ENCODE measurements around the gene CNGB1.
"Not testable (repeated sequence)": the region's sequence is repeated elsewhere in the genome, so short reads cannot be mapped to it uniquely, and the experiment has no call there.

Gene CNGB1

DNA sequence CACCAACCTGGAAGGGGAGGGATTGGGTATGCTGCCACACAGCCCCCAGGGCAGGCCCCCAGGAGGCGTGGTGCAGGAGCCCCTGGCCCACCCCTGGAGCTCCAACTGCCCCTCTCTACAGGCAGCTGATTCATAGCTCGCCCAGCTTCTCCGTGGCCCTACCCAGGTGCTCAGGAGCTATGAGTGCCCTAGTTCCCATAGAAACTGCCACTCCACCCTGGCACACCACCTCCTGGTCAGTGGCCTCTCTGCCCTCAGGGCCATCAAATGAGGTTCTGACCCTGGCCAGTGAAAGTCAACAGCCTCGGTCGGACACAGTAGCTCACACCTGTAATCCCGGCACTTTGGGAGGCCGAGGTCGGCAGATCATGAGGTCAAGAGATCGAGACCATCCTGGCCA lies 18.0 kb downstream of the CNGB1 start:
- DNase-seq (ENCODE audit: low read depth in 2 of 2): no peak

DNA sequence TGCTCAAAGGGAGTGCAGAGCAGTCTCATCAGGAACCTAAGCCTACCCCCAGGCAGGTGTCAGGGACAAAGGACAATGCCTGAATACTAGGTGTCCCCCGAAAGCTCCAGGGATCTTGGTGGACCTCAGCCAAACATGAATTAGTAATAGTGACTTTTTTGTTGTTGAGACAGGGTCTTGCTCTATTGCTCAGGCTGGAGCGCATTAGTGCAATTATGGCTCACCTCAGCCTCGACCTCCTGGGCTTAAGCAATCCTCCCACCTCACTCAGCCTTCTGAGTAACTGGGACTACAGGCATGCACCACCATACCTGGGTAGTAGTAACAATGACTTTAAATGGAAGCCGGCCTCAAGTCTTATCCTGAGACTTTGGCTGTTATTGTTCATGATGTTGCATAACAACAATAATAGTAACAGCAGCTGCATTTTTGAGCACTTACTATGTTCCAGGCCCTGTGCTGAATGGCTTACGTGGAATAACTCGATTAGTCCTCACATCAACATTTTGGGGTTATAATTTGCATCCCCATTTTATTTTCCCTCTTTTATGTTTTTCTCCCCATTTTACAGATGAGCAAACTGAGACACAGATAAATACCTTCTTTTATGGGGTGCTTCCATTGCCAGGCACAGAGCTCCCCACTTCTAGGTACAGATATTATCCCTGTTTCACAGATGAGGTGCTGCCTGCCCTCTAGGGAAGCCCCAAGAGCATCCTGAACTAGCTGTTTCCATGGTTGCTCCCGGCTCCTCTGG lies 19.5 kb downstream of the CNGB1 start:
- no peak for DNase-seq (ENCODE audit: low read depth in 2 of 2)

DNA sequence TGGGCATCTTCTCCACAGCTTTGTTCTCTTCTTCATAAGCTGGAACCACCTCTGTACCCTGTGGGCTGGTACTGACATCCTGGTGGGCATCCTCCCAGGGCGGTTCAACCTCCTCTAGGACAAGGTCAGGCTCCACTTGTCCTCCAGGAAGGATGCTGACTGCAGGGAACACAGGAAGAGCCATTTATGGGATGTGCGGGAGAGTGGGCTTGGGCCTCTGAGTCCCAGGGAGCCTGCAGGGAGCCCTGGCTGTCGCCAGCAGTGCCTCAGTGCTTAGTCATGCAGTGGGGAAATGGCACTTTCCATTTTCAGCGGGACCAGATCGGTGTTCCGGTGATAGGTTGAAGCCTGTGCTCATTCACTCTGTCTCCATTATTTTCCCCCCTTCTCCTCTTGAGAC lies 20.5 kb downstream of the CNGB1 start:
- no peak for DNase-seq (ENCODE audit: low read depth in 2 of 2)

DNA sequence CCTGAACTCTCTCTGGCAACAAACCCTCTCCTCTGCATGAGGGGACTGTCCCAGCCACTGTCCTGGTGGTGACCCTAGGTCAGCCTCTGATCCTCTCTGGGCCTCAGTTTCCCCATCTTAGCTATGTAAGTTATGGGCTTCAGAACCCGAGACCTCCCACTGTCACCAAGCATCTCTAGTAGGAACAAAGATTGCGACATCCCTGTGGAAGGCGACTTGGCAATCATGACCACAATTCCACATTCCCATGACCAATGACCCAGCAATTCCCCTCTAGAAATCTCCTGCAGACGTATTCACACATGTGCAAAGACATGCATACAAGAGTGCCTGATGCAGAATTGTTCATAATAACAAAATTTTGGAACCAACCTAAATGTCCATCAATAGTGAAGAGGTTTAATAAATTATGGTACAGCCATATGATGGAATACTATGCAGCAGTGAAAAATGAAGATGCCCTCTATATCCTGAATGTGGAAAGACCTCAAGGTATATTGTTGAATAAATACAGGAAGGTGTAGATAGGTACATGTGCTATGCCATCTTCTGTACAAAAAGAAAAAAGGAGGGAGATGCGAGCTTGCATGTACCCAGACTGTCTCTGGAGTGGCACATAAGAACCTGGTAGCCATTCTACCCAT lies 21.2 kb downstream of the CNGB1 start:
- no peak for DNase-seq (ENCODE audit: low read depth in 2 of 2)

DNA sequence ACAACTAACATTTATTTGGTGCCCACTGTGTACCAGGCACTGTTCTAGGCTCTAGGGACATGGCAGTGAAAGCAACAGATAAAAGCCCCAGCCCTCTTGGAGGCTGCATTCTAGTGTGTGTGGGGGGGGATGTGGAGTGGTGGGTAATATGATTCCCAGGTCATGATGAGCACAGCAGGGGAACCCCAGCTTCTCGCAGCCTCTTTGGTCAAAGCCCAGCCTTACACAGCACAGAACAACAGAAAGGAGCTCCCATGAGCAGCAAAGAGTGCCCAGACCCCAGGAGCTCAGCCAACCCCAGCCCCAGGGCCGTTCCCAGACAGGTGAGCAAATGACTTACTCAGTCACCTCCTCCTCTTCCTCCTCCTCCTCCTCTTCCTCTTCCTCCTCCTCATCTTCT lies 21.9 kb downstream of the CNGB1 start:
- DNase-seq (ENCODE audit: low read depth in 2 of 2): no peak

DNA sequence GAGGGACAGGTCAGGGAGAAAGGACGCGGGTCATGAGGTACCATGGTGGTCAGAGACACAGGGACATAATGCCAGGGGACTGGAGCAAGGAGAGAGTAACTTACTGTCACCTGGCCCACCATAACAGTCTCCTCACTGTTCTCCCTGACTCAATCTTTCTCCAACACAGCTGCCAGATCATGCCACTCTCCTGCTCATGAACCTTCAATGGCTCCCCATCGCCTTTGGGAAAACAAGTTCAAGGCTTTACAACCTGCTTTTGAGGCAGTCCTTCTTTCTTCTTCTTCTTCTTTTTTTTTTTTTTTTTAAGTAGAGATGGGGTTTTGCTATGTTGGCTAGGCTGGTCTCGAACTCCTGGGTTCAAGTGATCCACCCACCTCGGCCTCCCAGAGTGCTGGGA lies 22.9 kb downstream of the CNGB1 start:
- DNase-seq (ENCODE audit: low read depth in 2 of 2): no peak

DNA sequence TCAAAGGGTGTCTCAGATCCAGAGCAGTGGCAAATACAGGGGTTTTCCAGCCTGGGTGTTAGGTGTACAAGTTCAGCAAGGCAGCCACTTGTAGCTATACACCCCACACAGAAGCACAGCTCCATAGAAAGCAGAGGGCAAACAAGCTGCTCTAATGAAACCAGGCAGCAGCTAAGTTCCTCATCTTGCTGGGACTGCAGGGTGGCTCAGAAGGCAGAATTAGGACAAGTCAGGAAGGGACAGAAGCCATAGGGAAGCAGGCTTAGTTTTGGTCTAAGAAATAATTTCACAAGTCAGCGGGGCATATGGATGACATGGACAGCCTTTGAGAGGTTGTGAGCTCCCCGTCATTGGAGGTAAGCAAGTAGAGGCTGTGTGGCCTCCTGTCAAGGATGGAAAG lies 23.7 kb downstream of the CNGB1 start:
- DNase-seq (ENCODE audit: low read depth in 2 of 2): no peak

DNA sequence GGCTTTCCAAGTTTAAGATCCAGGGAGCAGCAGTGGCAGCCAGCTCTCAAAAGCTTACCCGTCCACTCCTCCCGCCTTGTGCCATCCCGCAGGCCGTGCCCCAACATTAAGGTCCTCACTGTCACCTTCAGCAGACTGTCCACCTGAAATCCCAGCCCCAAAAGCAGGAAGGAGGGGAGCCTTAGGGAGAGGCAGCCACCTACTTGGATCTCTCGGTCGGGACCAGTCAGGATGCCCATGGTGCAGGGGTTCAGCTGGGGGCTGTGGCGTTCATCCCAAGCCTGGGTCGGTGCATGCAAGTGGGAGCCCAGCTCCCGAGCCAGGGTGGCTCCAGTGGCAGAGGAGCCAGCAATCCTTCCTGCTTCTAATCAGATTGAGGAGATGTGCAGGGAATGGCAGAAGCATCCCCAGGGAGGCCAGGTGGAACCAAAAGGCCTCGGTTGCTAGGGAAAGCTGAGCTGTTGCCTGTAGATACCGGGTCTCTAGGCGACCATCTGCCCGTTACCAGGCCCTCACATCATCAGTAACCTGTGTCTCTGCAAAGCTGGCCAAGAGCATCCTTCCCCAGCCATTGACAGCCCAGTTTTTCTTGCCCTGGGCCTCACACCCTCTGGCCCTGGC lies 24.6 kb downstream of the CNGB1 start:
- no peak for DNase-seq (ENCODE audit: low read depth in 2 of 2)

DNA sequence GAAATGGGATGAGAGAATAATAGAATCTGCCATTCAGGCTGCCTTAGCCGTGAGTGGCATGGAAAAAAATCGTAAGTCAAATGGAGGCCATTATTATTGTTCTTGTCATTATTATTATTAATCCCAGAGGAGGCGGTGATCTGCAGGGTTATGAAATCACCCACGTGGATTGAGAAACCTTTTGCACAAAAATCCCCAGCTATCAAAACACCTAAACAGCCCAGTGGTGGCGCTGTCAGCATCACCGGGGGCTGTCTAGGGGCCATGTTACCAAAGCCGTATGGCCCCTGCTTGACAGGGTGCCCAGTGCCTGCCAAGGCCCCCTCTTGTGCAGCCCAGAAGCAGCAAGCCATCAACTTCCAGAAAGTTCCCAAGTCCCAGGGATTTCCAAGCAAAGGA lies 25.2 kb downstream of the CNGB1 start:
- DNase-seq (ENCODE audit: low read depth in 2 of 2): no peak

DNA sequence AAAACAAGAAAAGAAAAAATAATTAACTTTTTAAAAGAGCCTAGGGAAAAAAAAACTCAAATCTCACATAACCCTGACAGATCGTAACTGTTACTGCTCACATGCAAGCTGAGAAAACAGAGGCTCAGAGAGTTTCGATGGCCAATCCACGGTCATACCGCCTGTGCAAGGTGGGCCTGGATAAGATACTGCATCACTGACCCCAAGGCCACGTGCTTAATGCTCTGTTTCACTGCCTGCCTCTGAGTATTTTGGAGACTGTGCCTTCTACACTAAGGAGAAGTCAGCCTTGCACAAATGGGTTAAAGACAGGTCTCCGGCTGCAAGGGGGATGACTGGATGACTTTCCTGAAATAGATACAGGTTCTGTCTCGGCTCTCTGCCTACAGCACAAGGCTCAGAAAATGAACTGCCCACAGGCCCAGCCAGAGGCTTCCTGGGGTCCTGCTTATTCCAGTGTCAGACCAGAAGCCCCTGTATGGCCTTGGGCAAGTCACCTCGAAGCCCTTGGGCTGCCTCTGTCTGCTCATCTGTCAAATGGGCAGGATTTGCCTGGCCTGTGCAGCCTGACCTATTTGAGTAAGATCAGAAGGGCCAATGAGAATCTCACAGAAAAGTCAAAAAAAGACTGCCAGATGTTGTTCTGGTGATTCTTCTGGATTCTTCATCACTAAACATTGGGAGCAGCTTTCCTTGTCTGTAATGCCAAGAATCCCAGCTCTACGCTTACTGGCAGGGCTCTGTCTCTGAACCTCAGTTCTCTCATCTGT lies 25.8 kb downstream of the CNGB1 start:
- no peak for DNase-seq (ENCODE audit: low read depth in 2 of 2)

DNA sequence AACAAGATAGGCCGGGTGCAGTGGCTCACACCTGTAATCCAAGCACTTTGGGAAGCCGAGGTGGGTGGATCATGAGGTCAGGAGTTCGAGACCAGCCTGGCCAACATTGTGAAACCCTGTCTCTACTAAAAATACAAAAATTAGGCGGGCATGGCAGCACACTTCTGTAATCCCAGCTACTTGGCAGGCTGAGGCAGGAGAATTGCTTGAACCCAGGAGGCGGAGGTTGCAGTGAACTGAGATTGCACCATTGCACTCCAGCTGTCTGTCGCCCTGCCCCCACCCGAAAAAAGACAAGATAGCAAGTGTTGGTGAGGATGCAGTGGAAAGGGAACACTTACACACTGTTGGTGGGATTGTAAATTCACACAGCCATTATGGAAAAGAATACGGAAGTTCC lies 27.5 kb downstream of the CNGB1 start:
- DNase-seq (ENCODE audit: low read depth in 2 of 2): not testable (repeated sequence)

DNA sequence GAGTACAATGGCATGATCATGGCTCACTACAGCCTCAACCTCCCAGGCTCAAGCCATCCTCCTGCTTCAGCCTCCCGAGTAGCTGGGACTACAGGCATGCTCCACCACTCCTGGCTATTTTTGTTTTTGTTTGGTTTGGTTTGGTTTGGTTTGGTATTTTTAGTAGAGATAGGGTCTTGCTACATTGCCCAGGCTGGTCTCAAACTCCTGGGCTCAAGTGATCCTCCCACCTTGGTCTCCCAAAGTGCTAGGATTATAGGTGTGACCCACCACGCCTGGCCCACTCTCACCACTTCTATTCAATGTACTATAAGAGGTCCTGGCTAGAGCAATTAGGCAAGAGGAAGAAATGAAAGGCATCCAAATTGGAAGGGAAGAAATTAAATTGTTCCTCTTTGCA lies 29.0 kb downstream of the CNGB1 start:
- DNase-seq (ENCODE audit: low read depth in 2 of 2): not testable (repeated sequence)

DNA sequence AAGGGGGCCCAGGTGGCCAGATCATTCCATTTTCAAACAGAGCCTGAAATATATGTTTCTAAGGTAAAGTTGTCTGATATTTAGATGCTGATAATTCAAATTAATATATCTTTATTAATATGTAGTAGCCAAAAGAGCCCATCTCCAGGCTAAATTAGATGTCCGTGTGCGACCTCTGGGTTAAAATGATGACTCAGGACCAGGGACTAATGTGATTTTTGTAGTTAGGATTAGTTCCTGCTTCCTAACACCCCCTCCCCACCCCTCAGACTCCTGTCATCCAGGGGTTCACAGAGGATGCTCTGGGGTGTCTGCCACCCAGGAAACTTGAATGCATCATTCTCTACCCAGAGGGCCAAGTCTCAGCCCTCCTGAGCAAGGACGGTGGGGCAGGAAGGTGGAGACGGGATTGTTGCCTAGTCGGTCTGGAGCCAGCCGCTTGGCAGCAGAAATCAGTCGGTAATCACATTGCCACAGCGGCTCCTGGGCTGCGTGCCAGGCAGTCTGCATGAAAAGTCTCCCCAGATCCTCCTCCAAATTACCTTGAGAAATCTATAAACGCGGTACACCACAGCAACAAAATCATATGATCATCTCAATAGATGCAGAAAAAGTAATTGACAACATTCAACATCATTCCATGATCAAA lies 29.8 kb downstream of the CNGB1 start:
- DNase-seq (ENCODE audit: low read depth in 2 of 2): no peak

DNA sequence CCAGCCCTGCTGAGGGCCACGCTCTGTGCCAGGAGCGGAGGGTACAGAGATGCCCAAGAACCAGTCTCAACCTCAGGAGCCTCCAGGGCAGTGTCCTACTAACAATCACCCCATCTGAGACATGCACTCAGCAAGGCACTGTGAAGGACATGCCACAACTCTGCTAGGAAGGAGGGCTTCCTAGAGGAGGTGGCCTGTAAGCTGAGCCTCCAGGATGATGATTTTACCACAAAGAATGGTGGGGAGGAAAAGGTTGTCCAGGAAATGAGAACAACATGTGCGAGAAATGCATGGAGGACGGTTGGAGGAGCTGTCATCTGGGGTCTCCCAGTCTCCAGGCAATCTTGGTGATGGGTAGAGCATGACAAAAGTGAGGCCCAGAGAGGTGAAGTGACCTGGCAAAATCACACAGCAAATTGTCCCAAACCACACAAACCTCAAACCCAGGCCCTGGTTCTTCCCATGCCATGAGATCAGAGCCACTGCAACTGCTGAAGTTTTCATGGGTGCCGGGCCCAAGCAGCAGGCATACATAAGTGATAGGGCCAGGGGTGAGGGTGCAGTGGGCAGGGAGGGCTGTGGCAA lies 30.5 kb downstream of the CNGB1 start:
- no peak for DNase-seq (ENCODE audit: low read depth in 2 of 2)

DNA sequence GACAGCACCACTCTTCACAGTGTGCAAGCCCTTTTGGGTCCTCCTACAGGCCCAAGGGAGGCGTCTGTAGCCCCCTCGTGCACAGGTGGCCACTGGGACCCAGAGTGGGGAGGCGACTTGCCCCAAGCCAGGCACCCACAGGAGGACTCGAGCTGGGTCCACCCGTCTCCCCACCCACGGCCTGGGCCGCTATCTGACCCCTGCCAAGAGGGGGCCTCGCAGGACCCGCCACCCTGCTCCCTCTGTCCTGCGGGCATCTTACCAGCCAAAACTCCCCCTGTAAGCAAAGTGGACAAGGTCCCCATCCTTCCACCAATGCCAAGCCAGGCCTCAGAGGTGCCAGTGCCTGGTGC lies 31.1 kb downstream of the CNGB1 start:
- no peak for DNase-seq (ENCODE audit: low read depth in 2 of 2)

DNA sequence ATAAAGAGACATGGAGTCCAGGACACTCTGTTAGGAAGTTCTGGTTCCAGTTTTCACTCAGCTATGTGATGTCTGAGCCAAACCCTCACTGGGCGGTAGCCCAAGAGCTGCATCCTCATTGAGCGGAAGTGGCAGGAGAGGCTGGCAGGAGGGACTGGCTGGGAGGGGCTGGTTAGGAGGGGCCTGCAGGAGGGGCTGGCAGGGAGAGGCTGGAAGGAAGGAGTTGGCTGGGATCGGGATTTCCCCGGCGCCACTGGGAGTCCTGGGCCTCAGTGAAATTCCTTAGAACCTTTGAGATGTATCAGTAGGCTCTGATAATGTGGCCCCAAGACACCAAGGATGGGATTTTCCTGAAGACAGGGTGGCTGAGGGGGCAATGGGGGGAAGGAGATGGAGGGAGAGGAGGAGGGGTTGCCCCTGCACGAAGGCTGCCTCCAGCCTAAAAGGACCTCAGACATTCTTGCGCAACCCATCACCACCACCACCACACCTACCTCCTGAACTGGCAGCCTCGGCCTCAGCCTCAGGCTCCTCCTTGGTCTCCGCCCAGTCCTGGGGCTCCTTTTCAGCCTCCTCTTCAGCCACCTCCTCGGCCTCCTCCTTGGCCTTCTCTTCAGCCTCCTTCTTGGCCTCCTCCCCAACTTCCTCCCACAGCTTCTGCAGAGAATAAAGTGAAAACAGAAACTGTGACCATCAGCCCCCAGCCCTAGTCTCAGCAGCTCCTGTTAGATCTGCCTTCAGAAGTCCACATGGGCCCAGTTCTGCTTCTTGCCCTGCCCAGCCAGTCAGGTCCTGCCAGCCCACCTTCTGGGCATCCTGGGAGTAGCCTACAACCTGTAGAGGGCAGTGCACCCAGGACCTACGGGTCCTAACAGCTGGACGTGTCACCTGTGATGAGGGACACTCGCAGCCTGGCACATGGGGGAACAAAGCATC lies 31.7 kb downstream of the CNGB1 start:
- DNase-seq (ENCODE audit: low read depth in 2 of 2): no peak

DNA sequence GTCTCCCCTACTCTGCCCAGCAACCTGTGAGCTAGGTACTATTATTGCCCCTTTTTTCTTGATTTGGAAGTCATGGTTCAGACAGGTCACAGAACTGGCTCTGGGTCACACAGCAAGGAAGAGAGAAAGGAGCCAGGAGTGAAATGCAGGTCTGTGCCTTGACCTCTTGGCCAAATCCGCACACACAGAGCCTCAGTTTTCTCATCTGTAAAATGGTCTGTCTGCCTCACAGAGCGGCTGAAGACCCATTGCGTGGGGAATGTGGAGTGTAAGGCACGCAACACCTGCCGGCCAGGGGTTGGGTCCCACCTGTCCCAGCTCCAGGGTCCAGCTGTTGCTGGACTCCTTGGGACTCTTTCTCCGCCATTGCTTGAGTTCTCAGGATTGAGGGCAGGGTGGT lies 32.4 kb downstream of the CNGB1 start:
- no peak for DNase-seq (ENCODE audit: low read depth in 2 of 2)

DNA sequence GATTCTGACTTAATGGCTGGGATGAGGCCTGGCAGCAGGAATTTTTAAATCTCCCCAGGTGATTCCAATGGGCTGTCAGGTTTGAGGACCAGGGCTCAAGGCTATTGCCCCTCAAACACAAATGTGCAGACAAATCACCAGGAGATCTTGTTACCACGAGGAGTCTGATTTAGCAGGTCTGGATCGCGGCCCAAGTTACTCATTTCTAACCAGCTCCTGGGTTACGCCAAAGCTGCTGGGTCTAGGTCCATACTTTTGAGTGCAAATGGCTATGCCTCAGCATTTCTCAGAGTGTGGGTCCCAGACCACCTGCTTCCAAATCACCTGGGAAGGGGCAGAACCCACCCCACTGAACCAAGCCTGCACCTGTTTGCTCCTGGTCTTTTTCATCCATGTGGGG lies 33.1 kb downstream of the CNGB1 start:
- no peak for DNase-seq (ENCODE audit: low read depth in 2 of 2)

DNA sequence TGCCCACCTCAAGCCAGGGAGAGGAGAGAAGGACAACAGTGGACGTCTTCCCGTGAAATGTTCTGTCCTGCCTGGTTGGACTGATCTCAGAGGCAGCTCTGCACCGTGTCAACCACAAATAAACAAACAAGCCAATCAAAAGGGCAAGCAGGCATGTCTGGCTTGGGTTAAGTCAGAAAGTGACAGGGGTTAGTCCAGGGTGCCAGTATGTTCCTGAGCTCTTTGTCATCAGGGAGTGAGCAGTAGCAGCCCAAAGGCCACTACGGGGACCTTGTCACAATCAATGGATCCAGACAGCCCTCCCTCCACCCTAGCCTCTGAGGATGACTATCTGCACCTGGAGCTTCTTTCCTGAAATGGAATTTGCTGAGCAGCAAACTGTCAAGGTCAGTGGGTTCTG lies 35.0 kb downstream of the CNGB1 start:
- no peak for DNase-seq (ENCODE audit: low read depth in 2 of 2)

DNA sequence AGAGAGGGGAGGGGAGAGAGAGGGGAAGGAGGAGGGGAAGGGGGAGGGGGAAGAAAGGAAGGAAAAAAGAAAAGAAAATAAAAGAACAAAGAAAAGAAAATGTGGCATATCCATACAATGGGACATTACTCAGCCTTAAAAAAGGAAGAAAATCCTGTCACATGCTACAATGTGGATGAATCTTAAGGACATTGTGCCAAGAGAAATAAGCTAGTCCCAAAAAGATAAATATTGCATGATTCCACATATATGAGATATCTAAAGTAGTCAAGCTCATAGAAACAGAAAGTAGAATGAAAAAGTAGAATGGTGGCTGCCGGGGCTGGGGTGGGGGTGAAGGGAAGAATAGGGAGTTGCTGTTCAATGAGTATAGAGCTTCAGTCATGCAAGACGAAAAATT lies 40.4 kb downstream of the CNGB1 start:
- DNase-seq (ENCODE audit: low read depth in 2 of 2): no peak

DNA sequence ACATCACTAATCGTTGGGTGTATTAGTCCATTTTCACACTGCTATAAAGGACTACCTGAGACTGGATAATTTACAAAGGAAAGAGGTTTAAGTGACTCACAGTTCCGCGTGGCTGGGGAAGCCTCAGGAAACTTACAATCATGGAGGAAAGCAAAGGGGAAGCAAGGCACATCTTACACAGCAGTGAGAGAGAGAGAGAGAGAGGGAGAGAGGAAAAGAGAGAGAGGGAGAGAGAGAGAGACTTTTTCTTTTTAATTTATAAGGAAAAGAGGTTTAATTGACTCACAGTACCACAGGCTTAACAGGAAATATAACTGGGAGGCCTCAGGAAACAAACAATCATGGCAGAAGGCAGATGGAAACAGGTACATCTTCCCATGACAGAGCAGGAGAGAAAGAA lies 41.7 kb downstream of the CNGB1 start:
- DNase-seq (ENCODE audit: low read depth in 2 of 2): no peak
